H4 (cell line): ENCODE results near the gene SGSH. TPM values are rescaled to one million over a fixed set of nuclear protein-coding genes. Genes with fewer than 3 reads are reported as not detected.

Experiments
- total RNA-seq: library from RNA; depleted of rRNA; stranded (reverse); fragments of >200 nt; shearing (Covaris generic); gene quantifications from 2 replicates; pipeline ENCODE4 v1.2.3, GENCODE V29; 2014; rRNA removed

Gene SGSH
- total RNA-seq, 1 experiment from 2014 or later, result 12.3 TPM

Other genes starting within 250 kb of the SGSH start
- gene TBC1D16, start 184.5 kb downstream of the SGSH start, total RNA-seq, result 26.3 and 26.6 TPM in 2 replicates
- 2.8 and 3.8 TPM in 2 replicates for gene CCDC40, start 183.7 kb downstream of the SGSH start, total RNA-seq
- gene GAA, start 118.8 kb downstream of the SGSH start, total RNA-seq, result 40.9 and 45.7 TPM in 2 replicates
- gene EIF4A3, start 73.2 kb downstream of the SGSH start, total RNA-seq, result 156 and 178 TPM in 2 replicates
- 0.15 TPM in 1 of 2 replicates, not detected in the other for gene CARD14, start 50.3 kb downstream of the SGSH start, total RNA-seq
- 2.4 and 3.6 TPM in 2 replicates for gene SLC26A11, start 94 bp upstream of the SGSH start, total RNA-seq
- gene RNF213, start 40.5 kb upstream of the SGSH start, total RNA-seq, result 56.6 and 65.7 TPM in 2 replicates
- gene ENDOV, start 194.8 kb upstream of the SGSH start, total RNA-seq, result 33.6 and 40.7 TPM in 2 replicates